Effector memory CD8-positive, alpha-beta T cell (primary cell): ENCODE measurements around the gene IFNA8.
A peak's percentile ranks its signal among the peaks of the same experiment; 100 is the strongest.
"Not testable (repeated sequence)": the region's sequence is repeated elsewhere in the genome, so short reads cannot be mapped to it uniquely, and the experiment has no call there.

ENCODE experiments used
- ATAC-seq: fragments of 150-1000 bp; cut with Tn5 transposase; replicated peaks from 2 replicates; pipeline ENCODE4 v1.10.0; 2021; ENCODE audit warnings: mild to moderate bottlenecking, moderate library complexity
- DNase-seq, 3 experiments: peaks; one replicate each; pipeline ENCODE4 v3.0.0; 2021
- H3K27ac Mint-ChIP-seq, 2 donors: one replicate each; pipeline ENCODE4 v1.8.0; 2022; ENCODE audit warnings: mild to moderate bottlenecking in 2 of 2, mixed read lengths in 2 of 2, moderate library complexity in 2 of 2
- H3K27me3 Mint-ChIP-seq, 2 donors: one replicate each; pipeline ENCODE4 v1.8.0; 2022; ENCODE audit warnings: mixed read lengths in 2 of 2
- H3K36me3 Mint-ChIP-seq: one replicate; pipeline ENCODE4 v1.8.0; 2022; ENCODE audit warnings: mild to moderate bottlenecking, moderate library complexity, mixed read lengths; ENCODE audit not compliant: insufficient read depth
- H3K4me1 Mint-ChIP-seq, 2 donors: one replicate each; pipeline ENCODE4 v1.8.0; 2022; ENCODE audit warnings: low read depth in 2 of 2, mixed read lengths in 2 of 2
- H3K4me3 Mint-ChIP-seq, 2 donors: one replicate each; pipeline ENCODE4 v1.8.0; 2022; ENCODE audit warnings: mild to moderate bottlenecking in 2 of 2, mixed read lengths in 2 of 2, moderate library complexity in 2 of 2
- H3K9me3 Mint-ChIP-seq, 2 donors: one replicate each; pipeline ENCODE4 v1.8.0; 2022; ENCODE audit warnings: mixed read lengths in 2 of 2
- total RNA-seq, 9 experiments: gene quantifications; one replicate each; lab custom pipeline; 2026; lab: John Stamatoyannopoulos, UW

The IFNA8 gene
- total RNA-seq, result 0 reads per million in 9 experiments

DNA sequence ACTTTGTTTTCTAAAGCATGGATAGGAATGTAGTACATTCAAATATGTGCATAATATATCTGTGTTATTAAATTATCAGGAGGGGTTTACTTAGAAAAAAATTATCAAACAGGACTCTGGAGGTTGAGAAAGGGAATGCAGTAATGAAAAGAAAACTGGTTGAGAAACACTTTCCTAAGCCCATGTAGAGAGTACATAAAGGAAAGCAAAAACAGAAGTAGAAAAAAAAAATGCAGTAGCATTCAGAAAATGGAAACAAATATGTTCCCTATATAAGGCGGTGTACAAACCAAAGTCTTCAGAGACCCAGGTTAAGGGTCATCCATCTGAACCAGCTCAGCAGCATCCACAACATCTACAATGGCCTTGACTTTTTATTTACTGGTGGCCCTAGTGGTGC is at the start of gene IFNA8:
IFNA8 (plus strand) TSS at position 301 of the 400 bp plus-strand sequence; CDS start at position 361, 60 bp downstream.
- Mint-ChIP-seq H3K27me3 (peaks cover 20 to 33% of the 10 kb centered on the region in 2 donors), H3K27ac (no peak within 1 kb of the TSS), H3K4me1 (no peaks in the 10 kb centered on the region), H3K4me3 (no peak within 1 kb of the TSS), H3K9me3 (no peaks in the 10 kb centered on the region), H3K36me3 (no peaks in the 10 kb centered on the region)
- DNase-seq (no peak), ATAC-seq (no peak)

DNA sequence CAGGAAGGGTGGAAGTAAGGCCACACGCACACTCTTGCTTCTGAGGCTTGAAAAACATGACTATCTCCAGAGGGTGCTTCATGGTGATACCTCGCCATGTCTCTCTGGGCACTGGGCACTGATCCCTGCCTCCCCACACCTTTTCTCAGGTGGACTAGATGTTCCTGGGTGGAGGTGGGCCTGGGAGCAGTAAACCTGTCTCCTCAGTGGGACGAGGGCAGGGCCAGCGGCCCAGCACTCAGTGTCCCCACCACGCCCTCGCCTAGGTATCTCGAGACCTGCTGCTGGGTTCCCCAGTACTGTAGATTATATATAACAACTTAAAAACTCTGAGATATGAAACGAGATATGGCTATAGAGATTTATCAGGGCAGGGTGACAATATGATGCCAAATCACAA is 46.6 kb upstream of the IFNA8 start:
- ATAC-seq, result no peak
- Mint-ChIP-seq H3K27me3 (peaks cover 38 to 51% of the 10 kb centered on the region in 2 donors), H3K4me1 (peaks cover 3 to 9% of the 10 kb centered on the region in 2 donors), H3K4me3 (no peak overlapping the region), H3K9me3 (no peaks in the 10 kb centered on the region), H3K27ac (no peak overlapping the region), H3K36me3 (no peaks in the 10 kb centered on the region)
- DNase-seq, result no peak

DNA sequence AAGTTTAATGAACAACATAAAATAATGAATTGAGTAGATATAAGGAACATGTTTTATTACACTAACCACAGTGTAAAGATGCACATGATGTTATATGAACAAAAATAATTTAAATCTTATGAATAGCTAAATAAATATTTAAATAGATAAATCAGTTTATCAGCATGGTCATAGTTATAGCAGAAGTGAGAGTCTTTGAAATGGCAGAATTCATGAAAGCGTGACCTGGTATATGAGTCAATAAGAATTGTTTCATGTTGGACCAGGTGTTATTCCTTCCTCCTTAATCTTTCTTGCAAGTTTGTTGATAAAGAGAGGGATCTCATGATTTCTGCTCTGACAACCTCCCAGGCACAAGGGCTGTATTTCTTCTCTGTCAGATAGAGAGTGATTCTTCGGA is 41.7 kb upstream of the IFNA8 start:
- not testable (repeated sequence) for H3K36me3 Mint-ChIP-seq, ATAC-seq, DNase-seq, H3K4me1 Mint-ChIP-seq, H3K27ac Mint-ChIP-seq, H3K9me3 Mint-ChIP-seq, H3K4me3 Mint-ChIP-seq
- H3K27me3 Mint-ChIP-seq, result peaks cover 64 to 65% of the 10 kb centered on the region in 2 donors

DNA sequence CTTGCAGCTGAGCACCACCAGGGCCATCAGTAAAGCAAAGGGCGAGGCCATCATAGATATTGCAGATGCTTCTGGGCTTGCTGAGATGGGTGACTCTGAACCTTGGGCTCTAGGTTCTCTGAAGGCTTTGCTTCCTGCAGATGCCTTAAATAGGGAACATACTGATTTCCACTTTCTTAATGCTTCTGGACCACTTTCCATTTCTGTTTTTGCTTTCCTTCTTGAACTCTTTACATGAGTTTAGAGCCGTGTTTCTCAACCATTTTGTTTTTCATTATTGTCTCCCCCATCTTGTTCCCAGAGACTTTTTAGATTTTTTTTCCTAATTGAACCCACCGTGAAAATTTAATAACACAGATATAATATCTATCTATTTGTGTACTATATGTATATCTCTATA is 41.0 kb upstream of the IFNA8 start, which contains the start of gene IFNA13:
IFNA13 (minus strand) TSS at position 101 of the 400 bp plus-strand sequence; CDS start at position 54, 47 bp downstream.
- Mint-ChIP-seq H3K9me3 (no peaks in the 10 kb centered on the region), H3K27ac (no peak within 1 kb of the TSS), H3K27me3 (peaks cover 61 to 62% of the 10 kb centered on the region in 2 donors), H3K4me3 (no peak within 1 kb of the TSS), H3K36me3 (no peaks in the 10 kb centered on the region), H3K4me1 (no peaks in the 10 kb centered on the region)
- DNase-seq (no peak), ATAC-seq (no peak)

DNA sequence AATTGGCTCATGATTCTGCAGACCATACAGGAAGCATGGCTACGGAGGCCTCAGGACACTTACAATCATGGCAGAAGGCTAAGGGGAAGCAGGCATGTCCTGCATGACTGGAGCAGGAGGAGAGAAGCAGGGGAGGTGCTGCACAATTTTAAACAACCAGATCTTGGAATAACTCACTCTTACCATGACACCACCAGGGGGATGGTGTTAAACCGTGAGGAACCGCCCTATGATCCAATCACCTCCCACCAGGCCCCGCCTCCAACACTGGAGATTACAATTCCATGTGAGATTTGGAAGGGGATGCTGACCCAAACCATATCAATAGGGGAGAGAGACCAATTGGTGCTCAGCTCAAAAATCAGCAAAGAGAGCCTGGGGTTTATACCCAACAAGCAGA is 37.5 kb upstream of the IFNA8 start:
- H3K36me3 Mint-ChIP-seq, ATAC-seq, H3K4me3 Mint-ChIP-seq, H3K27ac Mint-ChIP-seq, H3K4me1 Mint-ChIP-seq, DNase-seq, H3K9me3 Mint-ChIP-seq: not testable (repeated sequence)
- peaks cover 46 to 50% of the 10 kb centered on the region in 2 donors for H3K27me3 Mint-ChIP-seq

DNA sequence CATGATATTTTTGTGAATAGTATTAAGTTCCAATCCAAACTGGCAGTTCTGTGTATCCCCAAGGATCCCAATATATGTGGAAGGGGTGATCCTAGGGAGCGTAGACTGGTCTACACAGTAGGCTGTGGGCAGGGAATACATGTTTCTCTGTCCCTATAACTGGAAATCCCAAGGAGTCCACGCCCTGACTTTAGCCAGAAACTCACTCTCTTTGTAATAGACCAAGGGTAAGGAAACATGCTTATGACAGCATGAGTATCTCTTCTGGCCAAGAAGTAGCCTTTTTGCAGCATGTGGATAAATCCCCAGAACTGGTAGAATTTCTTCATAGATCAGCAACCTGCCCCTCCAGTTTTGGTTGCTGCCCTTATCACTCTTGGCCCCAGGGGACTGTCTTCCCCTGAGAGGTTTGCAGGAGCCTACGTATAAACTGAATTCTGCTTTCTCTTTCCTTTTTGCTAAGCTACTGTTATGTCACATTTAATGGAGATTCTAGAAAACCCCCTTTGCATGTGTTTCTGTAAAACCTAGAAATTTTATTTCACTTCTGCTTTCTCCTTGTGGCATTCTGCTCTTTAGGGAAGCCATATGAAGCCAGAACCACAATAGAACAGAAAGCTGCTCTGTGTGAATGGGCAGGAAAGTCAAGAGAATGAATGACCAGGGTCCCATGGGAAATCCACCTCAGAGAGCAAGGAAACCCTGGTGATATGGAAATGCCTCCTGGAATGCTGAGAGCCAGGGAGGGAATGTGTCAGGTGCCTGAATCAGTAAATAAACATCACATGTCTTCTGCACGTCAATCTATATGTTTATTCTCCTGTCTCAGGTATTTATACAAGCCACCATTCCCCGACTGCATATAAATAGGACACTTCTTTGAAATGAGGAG is 27.2 kb upstream of the IFNA8 start:
- no peaks in the 10 kb centered on the region for H3K9me3 Mint-ChIP-seq
- peak; percentile 90 for ATAC-seq
- no peaks in the 10 kb centered on the region for H3K36me3 Mint-ChIP-seq
- H3K27ac Mint-ChIP-seq, result no peak overlapping the region
- H3K4me3 Mint-ChIP-seq, result peak overlapping the region; percentile 34 to 45
- peaks cover 52 to 54% of the 10 kb centered on the region in 2 donors for H3K27me3 Mint-ChIP-seq
- peaks cover 6 to 10% of the 10 kb centered on the region in 2 donors for H3K4me1 Mint-ChIP-seq
- DNase-seq, result no peak

- no peak for DNase-seq
- H3K27me3 Mint-ChIP-seq, result peaks cover 50 to 54% of the 10 kb centered on the region in 2 donors
- no peaks in the 10 kb centered on the region for H3K36me3 Mint-ChIP-seq
- no peak overlapping the region for H3K27ac Mint-ChIP-seq
- H3K9me3 Mint-ChIP-seq, result no peaks in the 10 kb centered on the region
- ATAC-seq, result no peak
- peaks cover 6 to 10% of the 10 kb centered on the region in 2 donors for H3K4me1 Mint-ChIP-seq
- no peak overlapping the region for H3K4me3 Mint-ChIP-seq
Observed at GRCh38 chr9:21383627-21384026, 25.3 kb upstream of the IFNA8 start.

GRCh38 chr9:21385131-21385670 is 23.7 kb upstream of the IFNA8 start, which contains the start of gene IFNA2:
Gene IFNA2 (minus strand): TSS chr9:21385398. CDS start chr9:21385329, 69 bp downstream.
- H3K36me3 Mint-ChIP-seq, result no peaks in the 10 kb centered on the region
- DNase-seq, result no peak

GRCh38 chr9:21392270-21392669 is 16.6 kb upstream of the IFNA8 start:
- peaks cover 5 to 8% of the 10 kb centered on the region in 2 donors for H3K4me1 Mint-ChIP-seq
- no peak overlapping the region for H3K27ac Mint-ChIP-seq
- peaks cover 76 to 85% of the 10 kb centered on the region in 2 donors for H3K27me3 Mint-ChIP-seq

More at GRCh38 chr9:21385131-21385670, 23.7 kb upstream of the IFNA8 start, which contains the start of gene IFNA2:
- Mint-ChIP-seq H3K4me1 (peaks cover 3 to 10% of the 10 kb centered on the region in 2 donors), H3K4me3 (no peak within 1 kb of the TSS), H3K9me3 (no peaks in the 10 kb centered on the region), H3K27me3 (peaks cover 50 to 53% of the 10 kb centered on the region in 2 donors), H3K27ac (no peak within 1 kb of the TSS)
- no peak for ATAC-seq

DNA sequence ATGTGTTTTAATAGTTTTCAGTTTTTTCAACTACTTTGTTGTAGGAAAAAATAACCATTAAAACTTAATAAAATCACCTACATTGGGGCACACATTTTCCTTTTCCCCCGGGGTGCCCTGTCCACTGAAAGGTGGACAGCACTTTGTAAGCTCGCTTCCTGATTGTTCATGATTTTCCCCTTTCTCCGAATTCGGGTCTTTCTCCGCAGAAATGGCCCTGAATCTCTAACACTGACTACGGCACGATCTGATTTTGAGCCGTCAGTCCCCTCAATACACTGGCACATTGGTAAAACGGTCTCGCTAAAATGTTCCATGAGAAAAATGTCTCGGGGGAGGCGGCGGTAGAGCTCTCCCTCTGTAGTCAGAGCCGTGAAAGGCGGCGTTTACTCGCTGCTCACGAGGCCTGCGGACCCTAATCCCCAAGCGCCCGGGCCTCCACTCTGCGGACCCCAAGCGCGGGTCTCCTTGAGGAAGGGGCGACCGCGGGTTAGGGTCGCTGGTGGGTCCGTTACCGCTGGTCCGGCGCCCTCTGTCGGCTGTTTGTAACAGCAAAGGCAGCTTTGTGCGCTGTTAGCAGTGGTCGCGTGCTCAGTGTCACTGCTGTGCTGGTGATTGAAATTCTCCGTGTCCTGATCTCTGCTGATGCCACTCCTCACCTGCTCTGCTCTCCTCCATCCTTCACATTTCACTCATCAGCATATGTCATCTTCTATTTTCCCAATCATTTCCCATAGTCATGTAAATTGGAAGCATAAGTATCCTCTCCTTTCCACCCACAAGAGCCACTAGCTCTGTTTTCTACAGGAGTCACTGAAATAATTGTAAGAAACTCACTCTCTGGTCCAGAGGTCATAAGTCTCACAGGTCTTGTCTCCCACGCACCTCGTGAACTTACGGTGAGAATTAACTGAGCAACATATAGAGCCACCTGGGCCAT is 12.9 kb upstream of the IFNA8 start:
- DNase-seq (peak; percentile 40 to 50 (median 45)), ATAC-seq (peak; percentile 70)
- H3K27me3 Mint-ChIP-seq, result peaks cover 77 to 87% of the 10 kb centered on the region in 2 donors
- H3K27ac Mint-ChIP-seq, result no peak overlapping the region
- no peaks in the 10 kb centered on the region for H3K9me3 Mint-ChIP-seq
- H3K36me3 Mint-ChIP-seq, result no peaks in the 10 kb centered on the region
- H3K4me3 Mint-ChIP-seq, result peak overlapping the region; percentile 40 to 67
- peaks cover 5 to 8% of the 10 kb centered on the region in 2 donors for H3K4me1 Mint-ChIP-seq

More at GRCh38 chr9:21392270-21392669, 16.6 kb upstream of the IFNA8 start:
- DNase-seq (no peak), ATAC-seq (peak; percentile 76)
- Mint-ChIP-seq H3K4me3 (no peak overlapping the region), H3K9me3 (no peaks in the 10 kb centered on the region), H3K36me3 (no peaks in the 10 kb centered on the region)

DNA sequence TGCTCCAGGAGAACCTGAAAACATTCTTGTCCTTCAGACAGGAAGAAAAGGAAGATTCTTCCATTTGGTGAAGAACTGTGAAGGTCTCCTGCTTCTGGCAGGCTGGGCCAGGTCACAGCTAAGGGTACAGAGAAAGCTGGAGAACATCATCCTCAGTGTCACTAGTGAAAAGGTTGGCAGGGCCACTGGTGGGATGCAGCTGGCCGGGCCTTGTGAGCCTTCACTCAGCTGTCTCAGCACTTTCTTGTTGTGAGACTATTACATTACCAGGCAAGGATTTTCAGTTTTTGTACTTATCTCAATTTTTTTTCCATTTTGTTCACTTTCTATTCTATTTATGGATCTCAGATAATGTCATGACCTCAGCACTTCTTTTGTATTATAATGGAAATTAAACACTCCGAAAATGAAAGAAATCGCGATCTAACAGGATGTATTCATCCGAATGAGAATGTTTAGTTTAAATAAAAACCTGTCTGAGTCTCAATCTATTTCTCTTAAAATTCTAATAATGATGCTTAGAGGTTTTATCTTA is 9.9 kb upstream of the IFNA8 start:
- no peak for ATAC-seq
- Mint-ChIP-seq H3K9me3 (no peaks in the 10 kb centered on the region), H3K4me1 (peaks cover 7 to 8% of the 10 kb centered on the region in 2 donors), H3K4me3 (no peak overlapping the region), H3K27ac (no peak overlapping the region), H3K36me3 (no peaks in the 10 kb centered on the region), H3K27me3 (peaks cover 72 to 78% of the 10 kb centered on the region in 2 donors)
- DNase-seq, result no peak

DNA sequence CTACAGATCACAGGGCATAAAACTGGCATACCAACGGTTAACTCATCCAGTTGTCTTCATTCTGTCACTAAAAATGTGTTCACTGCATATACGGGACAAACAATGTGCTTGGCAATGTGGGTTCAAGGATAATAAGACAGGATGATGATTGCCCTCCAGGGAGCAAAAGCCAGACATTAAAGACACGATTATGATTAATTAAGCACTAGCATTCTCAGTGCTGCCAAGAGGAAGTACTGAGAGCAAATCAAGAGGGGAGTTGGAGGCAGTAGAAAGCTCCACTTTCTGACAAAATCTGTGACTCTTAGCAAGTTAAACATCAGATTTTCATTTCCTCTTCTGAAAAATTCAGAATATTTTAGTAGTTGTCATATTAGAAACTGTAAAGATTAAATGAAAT is 9.0 kb upstream of the IFNA8 start:
- Mint-ChIP-seq H3K4me1 (peaks cover 7 to 8% of the 10 kb centered on the region in 2 donors), H3K9me3 (no peaks in the 10 kb centered on the region), H3K27ac (no peak overlapping the region), H3K4me3 (no peak overlapping the region), H3K27me3 (peaks cover 72 to 77% of the 10 kb centered on the region in 2 donors), H3K36me3 (no peaks in the 10 kb centered on the region)
- no peak for DNase-seq
- no peak for ATAC-seq
